Neural progenitor cell (in vitro differentiated cells): ENCODE data around the gene DLG2. TPM values are rescaled to one million over a fixed set of nuclear protein-coding genes. Genes with fewer than 3 reads are reported as not detected.

Experiments used
- DNase-seq: peaks from one replicate; pipeline ENCODE4 v3.0.0-alpha.2; 2016; ENCODE audit warnings: low spot score
- H2AFZ ChIP-seq: fragments of 200-600 bp; sonication (generic); replicated peaks from 2 replicates; pipeline ENCODE4 v1.6.1; 2016; ENCODE audit warnings: antibody characterized with exemption
- H3F3A ChIP-seq: fragments of 200-600 bp; sonication (generic); 2 replicates; pipeline ENCODE4 v1.6.1; 2016; ENCODE audit warnings: antibody characterized with exemption, low read depth
- H3K27ac ChIP-seq: fragments of 200-600 bp; sonication (generic); 2 replicates; pipeline ENCODE4 v1.5.1; 2016; ENCODE audit warnings: mild to moderate bottlenecking
- H3K27me3 ChIP-seq: fragments of 200-600 bp; sonication (generic); 2 replicates; pipeline ENCODE4 v1.6.1; 2016; ENCODE audit warnings: mild to moderate bottlenecking, moderate library complexity
- H3K36me3 ChIP-seq: fragments of 200-600 bp; sonication (generic); 2 replicates; pipeline ENCODE4 v1.5.1; 2016
- H3K4me1 ChIP-seq: fragments of 200-600 bp; sonication (generic); 2 replicates; pipeline ENCODE4 v1.6.1; 2016; ENCODE audit warnings: mixed run types
- H3K4me2 ChIP-seq: fragments of 200-600 bp; sonication (generic); 2 replicates; pipeline ENCODE4 v1.6.1; 2016
- H3K4me3 ChIP-seq: fragments of 200-600 bp; sonication (generic); 2 replicates; pipeline ENCODE4 v1.5.1; 2016
- H3K79me2 ChIP-seq: fragments of 200-600 bp; sonication (generic); 2 replicates; pipeline ENCODE4 v1.6.1; 2016; ENCODE audit warnings: low read depth
- H3K9ac ChIP-seq: fragments of 200-600 bp; sonication (generic); 2 replicates; pipeline ENCODE4 v1.6.1; 2016
- H3K9me3 ChIP-seq: fragments of 200-600 bp; sonication (generic); 2 replicates; pipeline ENCODE4 v1.5.1; 2016; ENCODE audit warnings: low read depth
- H4K20me1 ChIP-seq: fragments of 200-600 bp; sonication (generic); 2 replicates; pipeline ENCODE4 v1.6.1; 2016; ENCODE audit warnings: low read depth
- H3K27ac Mint-ChIP-seq: 3 replicates; pipeline ENCODE4 v1.8.0; 2021; ENCODE audit warnings: mixed read lengths
- H3K27me3 Mint-ChIP-seq: 2 replicates; pipeline ENCODE4 v1.8.0; 2022; ENCODE audit warnings: low read depth, mild to moderate bottlenecking, inconsistent platforms, moderate library complexity, mixed read lengths; ENCODE audit not compliant: insufficient read depth
- H3K36me3 Mint-ChIP-seq: 3 replicates; pipeline ENCODE4 v1.8.0; 2021; ENCODE audit warnings: mixed read lengths
- H3K4me1 Mint-ChIP-seq: 3 replicates; pipeline ENCODE4 v1.8.0; 2021; ENCODE audit warnings: mixed read lengths
- H3K4me3 Mint-ChIP-seq: 3 replicates; pipeline ENCODE4 v1.8.0; 2021; ENCODE audit warnings: mild to moderate bottlenecking, moderate library complexity, mixed read lengths
- H3K9me3 Mint-ChIP-seq: 3 replicates; pipeline ENCODE4 v1.8.0; 2020; ENCODE audit warnings: mixed read lengths
- EZH2 ChIP-seq: fragments of 200-600 bp; sonication (generic); IDR thresholded peaks from 2 replicates; pipeline ENCODE4 v1.6.1; 2017; ENCODE audit warnings: antibody characterized with exemption, mild to moderate bottlenecking, moderate library complexity
- EZH2phosphoT487 ChIP-seq: fragments of 200-600 bp; sonication (generic); IDR thresholded peaks from 2 replicates; pipeline ENCODE4 v1.6.1; 2017; ENCODE audit warnings: antibody characterized with exemption
- total RNA-seq: library from RNA; depleted of rRNA; stranded (reverse); fragments of >200 nt; gene quantifications from 2 replicates; pipeline ENCODE4 v1.2.3, GENCODE V29; 2015; ENCODE audit warnings: low replicate concordance
- TF ChIP-seq, protein P1 (sequence below): fragments of 200-600 bp; sonication (generic); IDR thresholded peaks from 2 replicates; pipeline ENCODE4 v1.5.1; 2017; ENCODE audit warnings: antibody characterized with exemption, mild to moderate bottlenecking

Gene DLG2
- total RNA-seq, 1 donor from 2014 or later = 7.5 TPM

DNA sequence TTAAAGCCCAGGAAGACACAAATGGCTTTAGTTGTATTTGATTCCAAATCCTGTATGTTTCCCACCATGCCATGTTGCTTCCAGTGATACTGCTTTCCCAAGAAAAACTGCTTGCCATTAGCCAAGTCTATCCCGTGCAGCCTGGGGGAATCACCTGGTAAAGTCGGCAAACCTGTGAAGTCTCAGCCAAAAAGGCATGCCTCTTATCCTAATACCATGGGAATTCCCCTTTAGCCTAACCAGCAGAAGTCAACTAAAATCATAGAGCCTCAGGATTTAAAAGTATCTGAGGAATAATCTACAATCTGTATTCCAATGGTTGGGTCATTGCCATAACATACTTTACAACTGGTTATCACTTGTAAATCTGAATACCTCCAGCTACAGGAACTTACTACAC, 869.4 kb downstream of the DLG2 start:
- Histone ChIP-seq H3K79me2 (no peaks in the 10 kb centered on the region), H3K4me2 (no peak overlapping the region), H3F3A (no peaks in the 10 kb centered on the region), H3K4me3 (no peak overlapping the region), H3K27ac (no peak overlapping the region), H2AFZ (no peak overlapping the region), H4K20me1 (no peaks in the 10 kb centered on the region), H3K36me3 (no peaks in the 10 kb centered on the region), H3K9ac (no peak overlapping the region), H3K4me1 (no peaks in the 10 kb centered on the region), H3K27me3 (no peaks in the 10 kb centered on the region), H3K9me3 (no peaks in the 10 kb centered on the region)
- H3K4me1 Mint-ChIP-seq = no peaks in the 10 kb centered on the region
- no peaks in the 10 kb centered on the region for H3K36me3 Mint-ChIP-seq
- H3K4me3 Mint-ChIP-seq = no peak overlapping the region
- DNase-seq = no peak
- H3K27ac Mint-ChIP-seq = no peak overlapping the region
- no peaks in the 10 kb centered on the region for H3K9me3 Mint-ChIP-seq
- H3K27me3 Mint-ChIP-seq = peaks cover 4% of the 10 kb centered on the region
- TF ChIP-seq EZH2phosphoT487 (no peak), EZH2 (no peak)
- TF ChIP-seq, protein P1, sequence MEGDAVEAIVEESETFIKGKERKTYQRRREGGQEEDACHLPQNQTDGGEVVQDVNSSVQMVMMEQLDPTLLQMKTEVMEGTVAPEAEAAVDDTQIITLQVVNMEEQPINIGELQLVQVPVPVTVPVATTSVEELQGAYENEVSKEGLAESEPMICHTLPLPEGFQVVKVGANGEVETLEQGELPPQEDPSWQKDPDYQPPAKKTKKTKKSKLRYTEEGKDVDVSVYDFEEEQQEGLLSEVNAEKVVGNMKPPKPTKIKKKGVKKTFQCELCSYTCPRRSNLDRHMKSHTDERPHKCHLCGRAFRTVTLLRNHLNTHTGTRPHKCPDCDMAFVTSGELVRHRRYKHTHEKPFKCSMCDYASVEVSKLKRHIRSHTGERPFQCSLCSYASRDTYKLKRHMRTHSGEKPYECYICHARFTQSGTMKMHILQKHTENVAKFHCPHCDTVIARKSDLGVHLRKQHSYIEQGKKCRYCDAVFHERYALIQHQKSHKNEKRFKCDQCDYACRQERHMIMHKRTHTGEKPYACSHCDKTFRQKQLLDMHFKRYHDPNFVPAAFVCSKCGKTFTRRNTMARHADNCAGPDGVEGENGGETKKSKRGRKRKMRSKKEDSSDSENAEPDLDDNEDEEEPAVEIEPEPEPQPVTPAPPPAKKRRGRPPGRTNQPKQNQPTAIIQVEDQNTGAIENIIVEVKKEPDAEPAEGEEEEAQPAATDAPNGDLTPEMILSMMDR = no peak

DNA sequence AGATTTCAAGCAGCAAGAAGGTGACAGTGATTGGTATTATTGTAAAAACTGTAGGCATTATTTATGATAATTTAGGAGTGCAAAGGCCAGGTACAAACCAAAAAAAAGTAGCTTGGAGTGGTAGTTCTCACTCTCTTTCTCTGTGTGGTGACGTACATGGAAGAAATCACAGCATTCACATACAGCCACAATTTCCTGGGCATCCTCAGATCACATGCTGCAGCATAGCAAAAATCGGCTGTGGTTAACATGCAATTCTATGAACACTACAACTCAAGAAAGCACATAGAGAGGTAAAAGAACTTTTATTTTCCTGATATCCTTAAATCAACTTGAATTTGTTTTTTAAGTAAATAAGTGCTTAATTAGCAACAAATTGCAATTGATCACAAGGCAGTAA, 875.8 kb downstream of the DLG2 start:
- no peaks in the 10 kb centered on the region for H3K36me3 Mint-ChIP-seq
- no peak for DNase-seq
- peaks cover 5% of the 10 kb centered on the region for H3K4me1 Mint-ChIP-seq
- no peaks in the 10 kb centered on the region for H3K4me1 ChIP-seq
- H3F3A ChIP-seq = no peaks in the 10 kb centered on the region
- no peaks in the 10 kb centered on the region for H3K79me2 ChIP-seq
- H3K27ac ChIP-seq = no peak overlapping the region
- no peaks in the 10 kb centered on the region for H3K9me3 Mint-ChIP-seq
- H3K9me3 ChIP-seq = no peaks in the 10 kb centered on the region
- no peak overlapping the region for H2AFZ ChIP-seq
- peaks cover 2% of the 10 kb centered on the region for H3K27me3 Mint-ChIP-seq
- H3K36me3 ChIP-seq = no peaks in the 10 kb centered on the region
- H3K27ac Mint-ChIP-seq = no peak overlapping the region
- H3K9ac ChIP-seq = no peak overlapping the region
- no peak overlapping the region for H3K4me3 Mint-ChIP-seq
- no peaks in the 10 kb centered on the region for H4K20me1 ChIP-seq
- no peak overlapping the region for H3K4me2 ChIP-seq
- no peak overlapping the region for H3K4me3 ChIP-seq
- no peaks in the 10 kb centered on the region for H3K27me3 ChIP-seq
- TF ChIP-seq, protein P1 = no peak
- TF ChIP-seq EZH2phosphoT487 (no peak), EZH2 (no peak)

DNA sequence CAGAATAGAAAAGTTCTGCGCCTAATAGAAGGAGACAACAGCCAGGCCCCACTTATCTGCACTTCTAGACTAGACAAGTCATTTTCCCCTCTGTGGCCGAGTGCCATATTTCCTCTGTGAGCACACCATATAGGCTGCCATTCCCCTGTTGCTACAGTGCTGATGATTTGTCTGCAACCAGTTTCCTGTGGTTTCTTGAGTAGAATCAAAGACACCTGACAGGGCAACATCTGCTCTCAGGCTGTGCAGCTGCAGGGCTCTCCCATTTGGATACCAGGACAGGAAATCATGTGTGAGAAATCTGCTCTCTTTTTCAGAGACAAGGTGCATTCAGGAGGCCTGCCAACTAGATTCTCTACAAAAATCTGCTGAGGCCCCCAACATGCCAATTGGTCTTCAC, 879.3 kb downstream of the DLG2 start:
- Histone ChIP-seq H3K4me1 (peaks cover 4% of the 10 kb centered on the region), H2AFZ (no peak overlapping the region), H3K4me3 (no peak overlapping the region), H3K9ac (no peak overlapping the region), H3K36me3 (no peaks in the 10 kb centered on the region), H4K20me1 (no peaks in the 10 kb centered on the region), H3F3A (no peaks in the 10 kb centered on the region), H3K27ac (no peak overlapping the region), H3K4me2 (no peak overlapping the region), H3K27me3 (no peaks in the 10 kb centered on the region), H3K79me2 (no peaks in the 10 kb centered on the region), H3K9me3 (no peaks in the 10 kb centered on the region)
- H3K27ac Mint-ChIP-seq = no peak overlapping the region
- TF ChIP-seq EZH2phosphoT487 = no peak
- TF ChIP-seq EZH2 = no peak
- TF ChIP-seq, protein P1 = no peak
- H3K9me3 Mint-ChIP-seq = no peaks in the 10 kb centered on the region
- H3K4me1 Mint-ChIP-seq = peaks cover 5% of the 10 kb centered on the region
- no peak overlapping the region for H3K4me3 Mint-ChIP-seq
- DNase-seq = no peak
- H3K36me3 Mint-ChIP-seq = no peaks in the 10 kb centered on the region
- no peaks in the 10 kb centered on the region for H3K27me3 Mint-ChIP-seq

DNA sequence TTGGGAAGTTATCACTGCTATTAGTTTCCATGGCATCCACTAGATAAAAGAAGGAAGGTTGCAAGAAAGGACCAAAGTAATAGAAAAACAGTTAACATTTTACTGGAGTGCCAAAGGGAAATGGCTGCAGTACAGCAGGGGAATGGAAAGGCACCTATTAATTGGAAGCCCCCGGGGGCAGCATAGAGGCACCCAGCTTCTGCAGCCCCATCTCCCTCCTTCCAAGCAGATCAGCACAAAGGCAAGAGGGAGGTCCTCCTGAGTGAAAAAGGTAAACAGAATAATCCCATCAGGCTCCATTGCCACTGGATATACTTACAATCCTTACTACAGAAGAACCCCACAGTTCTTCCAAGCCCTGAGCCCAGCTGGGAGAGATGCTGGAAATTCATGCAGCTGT, 887.1 kb downstream of the DLG2 start:
- Histone ChIP-seq H4K20me1 (no peaks in the 10 kb centered on the region), H3K4me3 (no peak overlapping the region), H3K9ac (no peak overlapping the region), H3K27ac (no peak overlapping the region), H3K4me1 (peaks cover 4% of the 10 kb centered on the region), H3K36me3 (no peaks in the 10 kb centered on the region), H3F3A (no peaks in the 10 kb centered on the region), H3K9me3 (no peaks in the 10 kb centered on the region), H2AFZ (no peak overlapping the region), H3K4me2 (no peak overlapping the region), H3K79me2 (no peaks in the 10 kb centered on the region), H3K27me3 (no peaks in the 10 kb centered on the region)
- no peaks in the 10 kb centered on the region for H3K4me1 Mint-ChIP-seq
- H3K27ac Mint-ChIP-seq = no peak overlapping the region
- TF ChIP-seq EZH2phosphoT487 (no peak), EZH2 (no peak)
- TF ChIP-seq, protein P1 = no peak
- peaks cover 4% of the 10 kb centered on the region for H3K9me3 Mint-ChIP-seq
- peak; percentile 5 for DNase-seq
- H3K36me3 Mint-ChIP-seq = no peaks in the 10 kb centered on the region
- H3K27me3 Mint-ChIP-seq = no peaks in the 10 kb centered on the region
- no peak overlapping the region for H3K4me3 Mint-ChIP-seq
